ENCODE data around the gene STAM2.
"Not testable (repeated sequence)": the region's sequence is repeated elsewhere in the genome, so short reads cannot be mapped to it uniquely, and the experiment has no call there.

STAM2 gene

GRCh38 chr2:152173831-152174230 lies 1.7 kb downstream of the STAM2 start:
- Mint-ChIP-seq H3K9me3 (peaks cover 23% of the 10 kb centered on the region), H3K4me3 (peak overlapping the region; percentile 54), H3K4me1 (peaks cover 24% of the 10 kb centered on the region), H3K27ac (no peak overlapping the region), H3K27me3 (ENCODE audit: low read depth, poor library complexity) (no peaks in the 10 kb centered on the region), H3K36me3 (ENCODE audit: low read depth) (peaks cover 16% of the 10 kb centered on the region)
- DNase-seq, result no peak
- TF ChIP-seq CTCF (IDR thresholded peaks at IDR 0.05), result no peak

GRCh38 chr2:152172201-152172785 lies 3.3 kb downstream of the STAM2 start:
- not testable (repeated sequence) for H3K4me3 Mint-ChIP-seq

GRCh38 chr2:152171718-152172117 lies 3.8 kb downstream of the STAM2 start:
- Mint-ChIP-seq H3K27ac (peak overlapping the region; percentile 40), H3K4me1 (peaks cover 24% of the 10 kb centered on the region), H3K27me3 (ENCODE audit: low read depth, poor library complexity) (no peaks in the 10 kb centered on the region), H3K9me3 (peaks cover 8% of the 10 kb centered on the region), H3K36me3 (ENCODE audit: low read depth) (peaks cover 16% of the 10 kb centered on the region), H3K4me3 (no peak overlapping the region)
- DNase-seq, result no peak
- TF ChIP-seq CTCF (IDR thresholded peaks at IDR 0.05), result no peak

More at GRCh38 chr2:152172201-152172785, 3.3 kb downstream of the STAM2 start:
- Mint-ChIP-seq H3K4me1 (peaks cover 24% of the 10 kb centered on the region), H3K9me3 (peaks cover 13% of the 10 kb centered on the region), H3K27ac (peak overlapping the region; percentile 40), H3K36me3 (ENCODE audit: low read depth) (peaks cover 16% of the 10 kb centered on the region)
- DNase-seq; H3K27me3 Mint-ChIP-seq (ENCODE audit: low read depth, poor library complexity): not testable (repeated sequence)

GRCh38 chr2:152169158-152169557 lies 6.4 kb downstream of the STAM2 start:
- not testable (repeated sequence) for H3K9me3 Mint-ChIP-seq; DNase-seq; H3K4me1 Mint-ChIP-seq; H3K27ac Mint-ChIP-seq; H3K4me3 Mint-ChIP-seq; H3K27me3 Mint-ChIP-seq (ENCODE audit: low read depth, poor library complexity)
- H3K36me3 Mint-ChIP-seq (ENCODE audit: low read depth), result peaks cover 27% of the 10 kb centered on the region

GRCh38 chr2:152167470-152167869 lies 8.1 kb downstream of the STAM2 start:
- not testable (repeated sequence) for H3K4me3 Mint-ChIP-seq; H3K27ac Mint-ChIP-seq; H3K4me1 Mint-ChIP-seq; DNase-seq; H3K27me3 Mint-ChIP-seq (ENCODE audit: low read depth, poor library complexity)
- H3K36me3 Mint-ChIP-seq (ENCODE audit: low read depth), result peaks cover 36% of the 10 kb centered on the region
- peaks cover 24% of the 10 kb centered on the region for H3K9me3 Mint-ChIP-seq

GRCh38 chr2:152167065-152167464 lies 8.5 kb downstream of the STAM2 start:
- no peak for DNase-seq
- Mint-ChIP-seq H3K27ac (no peak overlapping the region), H3K4me3 (no peak overlapping the region)

GRCh38 chr2:152166633-152167032 lies 8.9 kb downstream of the STAM2 start:
- Mint-ChIP-seq H3K9me3 (peaks cover 30% of the 10 kb centered on the region), H3K36me3 (ENCODE audit: low read depth) (peaks cover 37% of the 10 kb centered on the region), H3K4me3 (no peak overlapping the region), H3K27ac (no peak overlapping the region), H3K27me3 (ENCODE audit: low read depth, poor library complexity) (no peaks in the 10 kb centered on the region), H3K4me1 (no peaks in the 10 kb centered on the region)
- no peak for TF ChIP-seq CTCF (IDR thresholded peaks at IDR 0.05)
- no peak for DNase-seq

More at GRCh38 chr2:152167065-152167464, 8.5 kb downstream of the STAM2 start:
- Mint-ChIP-seq H3K36me3 (ENCODE audit: low read depth) (peaks cover 34% of the 10 kb centered on the region), H3K9me3 (peaks cover 26% of the 10 kb centered on the region), H3K4me1 (no peaks in the 10 kb centered on the region), H3K27me3 (ENCODE audit: low read depth, poor library complexity) (no peaks in the 10 kb centered on the region)
- no peak for TF ChIP-seq CTCF (IDR thresholded peaks at IDR 0.05)

All from nephron progenitor cell (in vitro differentiated cells).